ENCODE measurements around the gene IGF1.

IGF1 gene

GRCh38 chr12:102480406-102480805, at the start of gene IGF1:
TSS of gene IGF1 (minus strand) at chr12:102480563. CDS start at chr12:102480381, 182 bp downstream.
- no peak for DNase-seq

DNA sequence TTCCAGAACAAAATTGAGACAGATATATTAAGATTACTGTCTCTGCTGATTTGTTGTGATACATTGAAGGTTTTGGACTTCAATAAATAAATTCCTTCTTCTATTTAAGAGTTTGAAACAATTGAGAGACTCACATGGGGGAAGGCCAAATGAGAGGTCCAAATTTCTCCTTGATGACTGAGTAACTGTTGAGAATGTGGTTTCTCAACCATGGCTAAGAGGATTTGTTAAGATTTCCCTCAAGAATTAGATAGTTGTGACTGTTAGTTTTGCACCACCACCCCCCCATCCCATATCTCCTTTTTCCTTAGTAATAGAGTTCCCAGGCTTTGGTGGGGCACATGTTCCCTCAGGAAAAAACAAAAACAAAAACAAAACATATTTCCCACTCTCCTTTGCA, 47.7 kb upstream of the IGF1 start:
- no peak for DNase-seq

- no peak for DNase-seq
These were observed 46.9 kb upstream of the IGF1 start for GRCh38 chr12:102527171-102527720.

DNA sequence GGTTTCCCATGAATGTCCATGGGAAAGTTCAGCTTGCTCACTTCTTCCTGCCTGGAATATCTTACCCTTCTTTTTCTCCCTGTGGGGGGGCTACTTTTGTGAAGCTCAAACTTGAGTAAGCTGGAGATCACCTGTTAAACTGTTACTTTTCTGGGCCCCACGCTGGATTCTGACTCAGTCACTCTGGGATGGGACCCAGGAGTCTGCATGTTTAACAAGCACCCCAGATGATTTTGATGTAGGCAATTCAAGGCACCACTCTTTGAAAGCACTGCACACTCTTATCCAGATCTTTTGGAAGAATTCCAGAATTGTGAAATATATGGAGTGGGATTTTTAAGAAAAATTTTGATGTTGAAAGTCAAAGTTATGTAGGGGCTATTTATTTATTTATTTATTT, 46.3 kb upstream of the IGF1 start:
- DNase-seq: no peak

GRCh38 chr12:102522768-102523167, 42.4 kb upstream of the IGF1 start:
- DNase-seq: no peak

DNA sequence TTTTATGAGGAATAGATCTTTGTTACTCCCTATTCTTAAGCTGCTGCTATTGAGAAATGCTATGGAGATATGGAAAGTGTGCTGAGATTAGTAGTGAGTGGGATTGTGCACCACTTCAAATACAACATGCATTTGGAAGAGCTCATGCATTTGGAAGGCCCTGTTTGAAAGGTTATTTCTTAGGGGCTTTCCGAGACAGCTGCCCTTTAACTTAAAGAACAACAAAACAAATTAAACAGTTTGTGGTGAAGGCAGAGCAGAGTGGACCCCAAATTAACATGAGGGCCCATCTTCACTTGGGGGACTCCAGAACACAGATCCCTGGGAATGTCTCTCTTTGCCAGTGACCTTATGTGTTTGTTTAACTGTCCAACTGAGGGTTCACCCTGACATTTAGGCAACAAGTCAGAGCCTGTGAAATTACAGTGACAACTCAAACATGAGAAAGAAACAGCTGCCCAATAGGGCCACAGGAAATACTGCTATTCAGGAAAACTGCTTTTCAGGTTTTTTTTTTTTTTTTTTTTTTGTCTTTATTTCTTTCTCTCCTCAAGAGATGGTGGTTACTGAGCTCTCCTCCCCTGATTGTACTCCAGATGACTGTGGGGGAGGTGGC, 41.4 kb upstream of the IGF1 start:
- no peak for DNase-seq

DNA sequence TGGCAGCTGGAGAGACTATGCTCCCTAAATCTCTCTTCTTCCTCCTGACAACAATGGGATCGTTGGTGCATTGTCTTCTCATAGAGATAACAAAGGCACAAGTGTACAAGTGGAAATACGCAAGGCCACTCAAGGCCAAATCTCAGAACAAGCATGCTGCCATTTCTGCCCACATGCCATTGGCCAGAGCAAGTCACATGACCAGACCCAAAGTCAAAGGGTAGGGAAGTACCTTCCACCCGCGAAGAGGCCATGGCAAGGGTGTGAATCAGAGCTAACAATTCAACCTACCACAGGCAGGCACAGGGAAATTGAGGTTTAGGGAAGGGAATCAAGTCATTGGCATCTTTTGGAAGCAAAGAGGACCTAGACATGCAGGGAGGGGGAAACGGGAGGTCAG, 38.5 kb upstream of the IGF1 start:
- DNase-seq: no peak

DNA sequence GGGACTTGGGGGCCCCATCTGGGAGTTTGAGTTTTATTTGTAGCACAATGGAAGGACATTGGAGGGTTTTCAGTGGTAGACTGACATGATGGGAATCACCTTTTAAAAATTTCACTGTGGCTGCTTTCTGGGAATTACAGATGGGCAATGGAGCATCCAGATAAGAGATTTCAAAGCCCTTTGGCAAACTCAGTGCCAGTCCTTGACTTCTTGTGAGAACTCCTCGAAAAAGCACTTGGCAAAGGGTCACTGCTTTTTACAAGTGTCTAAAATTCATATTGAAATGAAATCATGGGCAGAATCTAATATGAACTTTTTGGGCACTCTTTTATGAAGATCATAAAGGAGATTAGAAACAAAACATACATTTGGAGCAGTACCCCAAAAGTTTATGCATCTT, 34.3 kb upstream of the IGF1 start:
- no peak for DNase-seq

GRCh38 chr12:102513739-102514138, 33.4 kb upstream of the IGF1 start:
- no peak for DNase-seq

- DNase-seq: no peak
These were observed 32.9 kb upstream of the IGF1 start for GRCh38 chr12:102513272-102513671.

DNA sequence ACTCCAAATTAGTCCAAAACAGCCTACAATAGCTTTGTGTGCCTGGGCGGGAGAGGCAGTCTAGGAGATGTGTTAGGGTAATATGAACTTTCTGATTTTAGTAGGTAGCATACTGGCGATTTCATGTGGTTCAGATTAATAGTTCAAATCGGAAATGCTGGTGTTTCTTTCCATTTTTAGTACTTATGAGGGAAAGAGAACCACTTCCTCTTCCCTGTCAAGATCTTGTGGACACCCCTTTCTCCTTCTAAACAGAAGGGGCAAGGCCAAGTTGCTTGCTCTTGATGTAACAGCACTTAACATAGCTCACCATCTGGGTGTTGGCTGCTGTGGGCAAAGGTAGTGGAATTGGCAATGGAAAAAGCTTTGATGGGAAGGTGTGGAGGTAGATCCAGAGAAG, 32.2 kb upstream of the IGF1 start:
- no peak for DNase-seq

- DNase-seq: no peak
These were observed 31.2 kb upstream of the IGF1 start for GRCh38 chr12:102511575-102511974.

DNA sequence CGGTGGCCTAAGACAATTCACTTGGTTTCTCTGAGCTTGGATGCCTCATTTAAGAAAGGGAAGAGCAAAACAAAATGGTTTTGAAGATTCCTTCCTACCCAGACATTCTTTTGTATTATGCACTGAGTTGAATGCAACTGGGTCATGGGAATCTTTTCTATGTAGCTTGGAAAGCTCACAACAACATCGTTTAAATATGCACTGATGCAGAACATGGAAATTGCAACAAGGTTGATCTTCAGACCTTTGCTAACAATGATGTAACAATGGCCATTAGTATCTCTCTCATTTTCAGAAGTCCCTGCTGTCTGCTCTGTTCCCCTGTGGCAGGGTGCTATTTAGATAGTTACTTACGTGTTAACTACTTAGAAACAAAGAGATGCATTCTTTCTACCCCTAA, 30.1 kb upstream of the IGF1 start:
- DNase-seq: no peak

GRCh38 chr12:102510031-102510430, 29.7 kb upstream of the IGF1 start:
- DNase-seq: no peak

DNA sequence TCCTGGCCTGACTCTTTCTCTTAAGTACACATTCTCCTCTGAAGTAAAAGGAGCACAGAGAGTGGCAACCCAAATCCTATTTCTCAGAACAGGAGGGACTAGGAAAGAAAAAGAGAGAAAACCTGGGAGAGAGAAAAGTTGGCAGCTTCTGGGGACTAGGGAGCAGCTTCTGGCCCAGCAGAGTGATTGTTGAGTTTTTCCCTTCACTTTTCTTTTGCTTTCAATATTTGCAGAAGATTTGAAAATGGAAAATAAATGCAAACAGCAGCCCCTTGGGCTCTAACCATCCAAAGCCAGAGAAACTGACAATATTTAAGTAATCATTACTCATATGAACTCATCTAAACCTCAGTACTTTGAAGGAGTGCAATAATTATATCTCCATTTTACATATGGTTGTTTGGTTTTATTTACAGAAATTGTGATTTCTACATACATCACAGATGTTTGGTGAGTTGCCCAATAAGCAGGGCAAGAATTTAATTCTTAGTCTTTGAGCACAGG, 28.8 kb upstream of the IGF1 start:
- no peak for DNase-seq

DNA sequence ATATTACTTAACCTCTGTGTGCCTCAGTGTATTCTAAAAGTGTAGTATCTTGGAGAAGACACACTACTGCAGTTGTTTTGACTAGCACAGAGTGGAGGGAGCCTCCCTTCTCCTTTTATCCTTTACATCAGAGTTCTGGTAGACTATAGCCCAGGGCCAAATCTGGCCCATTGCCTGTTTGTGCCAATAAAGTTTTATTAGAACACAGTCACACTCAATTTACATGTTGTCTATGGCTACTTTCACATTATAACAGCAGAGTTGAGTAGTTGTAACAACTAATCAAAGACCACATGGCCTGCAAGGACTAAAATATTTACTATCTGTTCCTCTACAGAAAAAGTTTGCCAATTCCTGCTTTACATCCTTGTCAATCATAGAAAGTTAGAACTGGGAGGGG, 27.7 kb upstream of the IGF1 start:
- DNase-seq: no peak

GRCh38 chr12:102507301-102507700, 26.9 kb upstream of the IGF1 start:
- DNase-seq: no peak

DNA sequence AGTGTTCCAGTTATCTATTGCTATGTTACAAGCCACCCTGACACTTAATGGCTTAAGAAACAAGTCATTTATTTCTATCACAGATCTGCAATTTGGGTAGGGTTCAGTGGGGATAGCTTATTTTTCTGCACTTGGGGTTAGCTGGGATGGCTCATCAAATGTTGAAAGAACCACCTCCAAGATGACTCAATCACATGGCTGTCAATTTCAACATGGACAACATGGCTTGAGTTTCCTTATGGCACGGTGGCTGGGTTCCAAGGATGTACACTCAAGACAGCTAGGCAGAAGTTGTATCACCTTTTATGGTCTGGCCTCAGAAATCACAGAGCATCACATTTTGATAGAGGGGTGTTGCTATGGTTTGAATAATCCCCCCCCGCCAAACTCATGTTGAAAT, 24.5 kb upstream of the IGF1 start:
- no peak for DNase-seq

DNA sequence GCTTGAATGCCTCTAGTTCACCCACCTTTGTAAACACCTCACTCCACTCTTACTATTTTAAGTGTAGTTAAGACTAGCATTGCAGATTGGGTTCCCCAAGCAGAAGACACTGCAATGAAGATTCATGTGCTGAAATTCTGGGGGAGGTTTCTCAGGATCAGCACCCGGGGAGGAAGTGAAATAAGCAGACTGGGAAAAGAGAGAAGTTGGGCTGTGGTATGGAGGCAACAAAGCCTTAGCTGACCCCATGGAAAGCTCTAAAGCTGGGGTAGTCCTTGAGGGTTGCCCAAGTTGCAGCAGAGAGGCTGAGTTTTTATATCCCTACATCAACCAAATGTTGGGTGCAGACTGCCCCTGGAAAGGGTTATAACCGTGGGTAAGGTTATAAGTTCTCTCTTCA, 23.9 kb upstream of the IGF1 start:
- DNase-seq: no peak

- no peak for DNase-seq
These were observed 23.5 kb upstream of the IGF1 start for GRCh38 chr12:102503831-102504230.

DNA sequence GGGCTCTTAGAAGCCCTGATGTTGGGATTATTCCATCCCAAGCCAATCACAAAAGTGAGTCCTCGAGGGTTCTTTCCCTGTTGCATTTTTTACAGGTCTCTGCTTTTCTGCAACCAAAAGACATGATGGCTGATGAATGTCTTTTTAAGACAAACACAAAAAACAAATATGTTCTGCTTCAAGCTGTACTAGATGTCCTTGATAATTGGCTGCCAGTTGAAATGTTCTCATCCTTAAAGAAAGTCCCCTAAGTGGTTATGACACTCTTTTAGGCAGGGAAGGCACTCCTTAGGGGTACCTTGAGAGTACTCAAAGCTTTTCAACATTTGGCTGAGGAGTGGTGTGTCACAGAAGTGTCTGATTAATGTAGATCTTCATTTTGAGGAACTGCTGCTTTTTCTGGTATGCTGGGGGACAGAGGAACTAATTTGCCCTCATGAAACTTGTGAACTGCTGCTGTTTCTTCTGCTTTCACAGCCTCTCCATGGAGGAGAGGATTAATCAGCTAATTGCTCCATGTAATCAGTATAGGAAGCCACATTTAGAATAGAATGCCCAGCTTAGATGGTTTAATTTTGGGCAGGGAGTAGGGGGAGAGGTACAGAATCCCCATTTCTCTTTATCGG, 22.8 kb upstream of the IGF1 start:
- no peak for DNase-seq

- DNase-seq: no peak
These were observed 21.4 kb upstream of the IGF1 start for GRCh38 chr12:102501773-102502172.

GRCh38 chr12:102498471-102498870, 18.1 kb upstream of the IGF1 start:
- DNase-seq: no peak

GRCh38 chr12:102497743-102498142, 17.4 kb upstream of the IGF1 start:
- no peak for DNase-seq

- no peak for DNase-seq
These were observed 16.2 kb upstream of the IGF1 start for GRCh38 chr12:102496591-102496990.
